Measurements from ENCODE around the gene BGN.

Gene BGN

DNA sequence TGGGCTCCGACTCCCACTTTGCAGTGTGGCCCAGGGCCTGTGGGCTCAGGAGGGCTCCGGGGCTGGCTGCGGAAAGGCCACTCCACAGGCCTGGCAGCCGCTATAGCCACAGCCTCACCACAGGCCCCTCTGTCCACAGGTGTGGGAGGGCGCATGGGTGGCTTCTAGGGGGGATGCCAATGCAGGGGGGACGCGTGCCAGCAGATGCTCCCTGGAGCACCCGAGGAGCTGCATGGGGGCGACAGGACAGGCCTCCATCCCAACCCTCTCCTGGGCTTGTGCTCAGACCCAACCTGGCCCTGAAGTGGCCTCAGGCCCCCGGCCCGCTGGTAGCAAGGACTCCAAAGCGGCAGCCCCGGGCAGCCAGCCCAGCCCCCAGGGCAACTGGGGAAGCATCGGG, 8.0 kb downstream of the BGN start:
- Histone ChIP-seq H3K36me3 (ENCODE audit: control insufficient read depth in 1 of 2, insufficient read depth in 2 of 2, low read depth in 1 of 2, low read length in 2 of 2) (peaks cover 0 to 6% of the 10 kb centered on the region in 2 experiments), H4K91ac (ENCODE audit: low read length) (no peak overlapping the region), H3K4me3 (ENCODE audit: insufficient read depth in 1 of 2, low read depth in 1 of 2, low read length in 2 of 2) (no peak overlapping the region), H2BK5ac (ENCODE audit: low read depth, low read length, poor library complexity, severe bottlenecking) (no peak overlapping the region), H2BK12ac (ENCODE audit: low read length in 2 of 2) (no peak overlapping the region), H3K23ac (ENCODE audit: low read length in 2 of 2) (no peak overlapping the region), H2BK15ac (ENCODE audit: low read depth, poor library complexity, severe bottlenecking) (no peak overlapping the region), H2AFZ (ENCODE audit: low read depth, low read length) (no peak overlapping the region), H3K27me3 (ENCODE audit: control insufficient read depth in 1 of 2, insufficient read depth in 1 of 2, low read length in 2 of 2) (peaks cover 0 to 3% of the 10 kb centered on the region in 2 experiments), H3K18ac (ENCODE audit: low read depth in 1 of 2, low read length in 2 of 2) (no peak overlapping the region), H3K4me2 (ENCODE audit: low read length, poor library complexity, severe bottlenecking) (no peak overlapping the region), H2BK120ac (ENCODE audit: low read depth, low read length) (no peak overlapping the region), H3K9me3 (ENCODE audit: control insufficient read depth, low read length) (no peaks in the 10 kb centered on the region), H2AK5ac (ENCODE audit: low read length, severe bottlenecking) (no peak overlapping the region), H3K4ac (ENCODE audit: low read depth in 1 of 2, low read length in 2 of 2) (no peak overlapping the region), H3K4me1 (ENCODE audit: control insufficient read depth, insufficient read depth, low read depth, low read length) (peaks cover 6% of the 10 kb centered on the region), H3K9ac (ENCODE audit: low read length) (no peak overlapping the region), H3K79me1 (replicated peaks; ENCODE audit: low read length, poor library complexity, severe bottlenecking) (no peaks in the 10 kb centered on the region), H3K14ac (ENCODE audit: low read length in 2 of 2) (no peak overlapping the region), H3K27ac (ENCODE audit: low read length, poor library complexity, severe bottlenecking) (no peak overlapping the region), H4K8ac (ENCODE audit: low read length) (no peak overlapping the region)
- 81% methylated on average over 7 of the region's 14 CpGs for WGBS
- DNase-seq = no peak

DNA sequence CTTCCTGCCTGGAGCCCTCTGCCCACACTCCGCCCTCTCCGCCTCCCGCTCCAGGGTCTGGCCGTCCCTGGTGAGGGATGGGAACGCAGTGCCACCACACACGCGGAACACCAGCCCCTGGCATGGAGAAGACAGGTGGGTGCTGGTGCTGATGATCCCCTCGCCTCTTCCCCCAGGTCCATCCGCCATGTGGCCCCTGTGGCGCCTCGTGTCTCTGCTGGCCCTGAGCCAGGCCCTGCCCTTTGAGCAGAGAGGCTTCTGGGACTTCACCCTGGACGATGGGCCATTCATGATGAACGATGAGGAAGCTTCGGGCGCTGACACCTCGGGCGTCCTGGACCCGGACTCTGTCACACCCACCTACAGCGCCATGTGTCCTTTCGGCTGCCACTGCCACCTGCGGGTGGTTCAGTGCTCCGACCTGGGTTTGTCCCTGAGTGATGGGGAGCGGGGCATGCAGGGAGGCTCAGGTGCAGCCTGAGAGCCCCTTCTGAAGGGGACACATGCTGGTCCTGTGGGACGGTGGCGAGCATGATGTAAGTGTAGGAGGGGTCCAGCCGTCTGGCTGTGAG, 9.8 kb downstream of the BGN start:
- Histone ChIP-seq H2BK120ac (ENCODE audit: low read depth, low read length) (no peak overlapping the region), H3K27me3 (ENCODE audit: control insufficient read depth in 1 of 2, insufficient read depth in 1 of 2, low read length in 2 of 2) (peaks cover 0 to 5% of the 10 kb centered on the region in 2 experiments), H2AK5ac (ENCODE audit: low read length, severe bottlenecking) (no peak overlapping the region), H3K4me2 (ENCODE audit: low read length, poor library complexity, severe bottlenecking) (no peak overlapping the region), H3K9ac (ENCODE audit: low read length) (no peak overlapping the region), H3K18ac (ENCODE audit: low read depth in 1 of 2, low read length in 2 of 2) (peak overlapping the region in 1 of 2 experiments; percentile 12), H3K79me1 (replicated peaks; ENCODE audit: low read length, poor library complexity, severe bottlenecking) (no peaks in the 10 kb centered on the region), H2BK15ac (ENCODE audit: low read depth, poor library complexity, severe bottlenecking) (no peak overlapping the region), H3K23ac (ENCODE audit: low read length in 2 of 2) (no peak overlapping the region), H3K36me3 (ENCODE audit: control insufficient read depth in 1 of 2, insufficient read depth in 2 of 2, low read depth in 1 of 2, low read length in 2 of 2) (peaks cover 0 to 6% of the 10 kb centered on the region in 2 experiments), H2BK12ac (ENCODE audit: low read length in 2 of 2) (no peak overlapping the region), H3K4ac (ENCODE audit: low read depth in 1 of 2, low read length in 2 of 2) (no peak overlapping the region), H3K14ac (ENCODE audit: low read length in 2 of 2) (no peak overlapping the region), H3K27ac (ENCODE audit: low read length, poor library complexity, severe bottlenecking) (no peak overlapping the region), H2BK5ac (ENCODE audit: low read depth, low read length, poor library complexity, severe bottlenecking) (no peak overlapping the region), H4K91ac (ENCODE audit: low read length) (peak overlapping the region; percentile 15), H3K4me3 (ENCODE audit: insufficient read depth in 1 of 2, low read depth in 1 of 2, low read length in 2 of 2) (no peak overlapping the region), H2AFZ (ENCODE audit: low read depth, low read length) (no peak overlapping the region), H4K8ac (ENCODE audit: low read length) (no peak overlapping the region), H3K9me3 (ENCODE audit: control insufficient read depth, low read length) (no peaks in the 10 kb centered on the region), H3K4me1 (ENCODE audit: control insufficient read depth, insufficient read depth, low read depth, low read length) (peaks cover 6% of the 10 kb centered on the region)
- WGBS = 89% methylated on average over 23 of the region's 26 CpGs
- DNase-seq = no peak

DNA sequence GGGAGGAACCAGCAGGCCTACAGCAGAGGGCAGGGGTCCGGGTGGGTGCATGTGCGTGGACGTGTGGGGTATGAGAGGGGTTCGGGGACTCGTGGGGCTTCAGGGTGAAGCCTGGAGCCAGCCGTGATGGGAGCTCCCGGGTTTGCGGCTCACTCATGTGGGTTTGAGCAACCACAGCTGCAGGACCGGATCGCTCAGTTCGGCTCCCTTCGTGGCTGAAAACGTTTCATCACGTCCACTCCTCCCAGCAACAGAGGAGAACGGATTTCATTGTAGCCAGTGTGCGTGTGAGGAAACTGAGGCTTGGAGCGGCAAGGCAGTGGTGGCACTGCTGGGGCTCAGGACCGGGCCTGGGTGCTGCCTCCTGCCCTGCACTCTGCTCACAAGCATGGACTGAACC, 10.6 kb downstream of the BGN start:
- no peak overlapping the region for H3K4me2 ChIP-seq (ENCODE audit: low read length, poor library complexity, severe bottlenecking)
- no peak overlapping the region for H2BK15ac ChIP-seq (ENCODE audit: low read depth, poor library complexity, severe bottlenecking)
- 94% methylated on average over 13 of the region's 18 CpGs for WGBS
- no peak overlapping the region for H4K91ac ChIP-seq (ENCODE audit: low read length)
- peaks cover 0 to 13% of the 10 kb centered on the region in 2 experiments for H3K27me3 ChIP-seq (ENCODE audit: control insufficient read depth in 1 of 2, insufficient read depth in 1 of 2, low read length in 2 of 2)
- H3K4me1 ChIP-seq (ENCODE audit: control insufficient read depth, insufficient read depth, low read depth, low read length) = peaks cover 6% of the 10 kb centered on the region
- no peak overlapping the region for H2AFZ ChIP-seq (ENCODE audit: low read depth, low read length)
- H2BK120ac ChIP-seq (ENCODE audit: low read depth, low read length) = no peak overlapping the region
- DNase-seq = no peak
- H4K8ac ChIP-seq (ENCODE audit: low read length) = no peak overlapping the region
- H2BK12ac ChIP-seq (ENCODE audit: low read length in 2 of 2) = no peak overlapping the region
- H3K9me3 ChIP-seq (ENCODE audit: control insufficient read depth, low read length) = no peaks in the 10 kb centered on the region
- no peak overlapping the region for H3K4ac ChIP-seq (ENCODE audit: low read depth in 1 of 2, low read length in 2 of 2)
- H3K79me1 ChIP-seq (replicated peaks; ENCODE audit: low read length, poor library complexity, severe bottlenecking) = no peaks in the 10 kb centered on the region
- peaks cover 0 to 6% of the 10 kb centered on the region in 2 experiments for H3K36me3 ChIP-seq (ENCODE audit: control insufficient read depth in 1 of 2, insufficient read depth in 2 of 2, low read depth in 1 of 2, low read length in 2 of 2)
- H2BK5ac ChIP-seq (ENCODE audit: low read depth, low read length, poor library complexity, severe bottlenecking) = no peak overlapping the region
- H2AK5ac ChIP-seq (ENCODE audit: low read length, severe bottlenecking) = no peak overlapping the region
- H3K9ac ChIP-seq (ENCODE audit: low read length) = no peak overlapping the region
- H3K23ac ChIP-seq (ENCODE audit: low read length in 2 of 2) = no peak overlapping the region
- no peak overlapping the region for H3K4me3 ChIP-seq (ENCODE audit: insufficient read depth in 1 of 2, low read depth in 1 of 2, low read length in 2 of 2)
- H3K27ac ChIP-seq (ENCODE audit: low read length, poor library complexity, severe bottlenecking) = no peak overlapping the region
- no peak overlapping the region for H3K18ac ChIP-seq (ENCODE audit: low read depth in 1 of 2, low read length in 2 of 2)
- no peak overlapping the region for H3K14ac ChIP-seq (ENCODE audit: low read length in 2 of 2)

DNA sequence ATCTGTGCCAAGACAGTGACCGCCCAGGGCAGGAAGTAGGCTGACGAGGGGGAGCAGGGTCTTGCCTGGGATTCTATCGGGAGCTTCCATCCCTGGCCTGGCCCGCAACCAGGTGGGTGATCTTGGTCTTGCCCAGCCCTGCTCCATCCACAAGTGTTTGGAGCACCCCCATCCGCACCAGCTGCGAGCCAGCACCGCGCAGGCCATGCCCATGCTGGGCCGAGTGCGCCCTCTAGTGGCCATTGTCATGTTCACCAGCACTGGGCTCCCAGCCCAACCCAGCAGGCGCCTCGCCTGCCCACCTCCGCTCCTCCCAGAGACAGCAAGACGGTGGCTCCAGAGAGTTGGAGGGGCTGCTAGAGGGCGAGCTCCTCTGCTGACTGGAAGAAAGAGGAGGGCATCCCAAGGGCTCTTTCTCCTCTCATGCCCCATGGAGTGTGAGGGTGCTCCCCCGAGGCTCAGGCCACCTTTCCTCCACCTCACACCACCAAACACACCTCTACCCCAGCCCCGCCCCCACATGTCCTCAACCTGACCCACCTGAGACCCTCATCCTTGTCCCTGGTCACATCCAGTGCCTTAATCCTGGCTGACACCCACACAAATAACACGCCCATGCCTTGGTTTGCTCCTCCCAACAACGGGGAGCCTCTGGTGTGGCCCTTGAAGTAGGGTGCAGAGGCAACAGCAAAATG, 12.9 kb downstream of the BGN start:
- H3K27me3 ChIP-seq (ENCODE audit: control insufficient read depth in 1 of 2, insufficient read depth in 1 of 2, low read length in 2 of 2) = peaks cover 0 to 30% of the 10 kb centered on the region in 2 experiments
- peaks cover 0 to 6% of the 10 kb centered on the region in 2 experiments for H3K36me3 ChIP-seq (ENCODE audit: control insufficient read depth in 1 of 2, insufficient read depth in 2 of 2, low read depth in 1 of 2, low read length in 2 of 2)
- no peak overlapping the region for H2BK5ac ChIP-seq (ENCODE audit: low read depth, low read length, poor library complexity, severe bottlenecking)
- no peak overlapping the region for H3K4me3 ChIP-seq (ENCODE audit: insufficient read depth in 1 of 2, low read depth in 1 of 2, low read length in 2 of 2)
- whole genome bisulfite sequencing = 33% methylated on average over 11 of the region's 19 CpGs
- H2BK15ac ChIP-seq (ENCODE audit: low read depth, poor library complexity, severe bottlenecking) = no peak overlapping the region
- H2BK120ac ChIP-seq (ENCODE audit: low read depth, low read length) = no peak overlapping the region
- H3K4ac ChIP-seq (ENCODE audit: low read depth in 1 of 2, low read length in 2 of 2) = no peak overlapping the region
- no peak overlapping the region for H3K23ac ChIP-seq (ENCODE audit: low read length in 2 of 2)
- no peak overlapping the region for H4K8ac ChIP-seq (ENCODE audit: low read length)
- no peak overlapping the region for H2BK12ac ChIP-seq (ENCODE audit: low read length in 2 of 2)
- no peak overlapping the region for H4K91ac ChIP-seq (ENCODE audit: low read length)
- peaks cover 14% of the 10 kb centered on the region for H3K4me1 ChIP-seq (ENCODE audit: control insufficient read depth, insufficient read depth, low read depth, low read length)
- H3K27ac ChIP-seq (ENCODE audit: low read length, poor library complexity, severe bottlenecking) = no peak overlapping the region
- H3K9me3 ChIP-seq (ENCODE audit: control insufficient read depth, low read length) = no peaks in the 10 kb centered on the region
- DNase-seq = peak; percentile 53
- no peak overlapping the region for H3K4me2 ChIP-seq (ENCODE audit: low read length, poor library complexity, severe bottlenecking)
- no peak overlapping the region for H2AK5ac ChIP-seq (ENCODE audit: low read length, severe bottlenecking)
- no peak overlapping the region for H3K18ac ChIP-seq (ENCODE audit: low read depth in 1 of 2, low read length in 2 of 2)
- no peak overlapping the region for H3K14ac ChIP-seq (ENCODE audit: low read length in 2 of 2)
- no peak overlapping the region for H2AFZ ChIP-seq (ENCODE audit: low read depth, low read length)
- no peaks in the 10 kb centered on the region for H3K79me1 ChIP-seq (replicated peaks; ENCODE audit: low read length, poor library complexity, severe bottlenecking)
- no peak overlapping the region for H3K9ac ChIP-seq (ENCODE audit: low read length)
